GM11168 (cell line): ENCODE measurements around the gene RNF10.
"Not testable (repeated sequence)": the region's sequence is repeated elsewhere in the genome, so short reads cannot be mapped to it uniquely, and the experiment has no call there.

Source experiments
- in situ Hi-C: fragments of 300-500 bp; cut with MboI; formaldehyde crosslinking; loops from one replicate; pipeline ENCODE4 v1.12.0; 2022; ENCODE audit warnings: low sequenced_read_pairs; ENCODE audit not compliant: unreplicated experiment

RNF10 gene

DNA sequence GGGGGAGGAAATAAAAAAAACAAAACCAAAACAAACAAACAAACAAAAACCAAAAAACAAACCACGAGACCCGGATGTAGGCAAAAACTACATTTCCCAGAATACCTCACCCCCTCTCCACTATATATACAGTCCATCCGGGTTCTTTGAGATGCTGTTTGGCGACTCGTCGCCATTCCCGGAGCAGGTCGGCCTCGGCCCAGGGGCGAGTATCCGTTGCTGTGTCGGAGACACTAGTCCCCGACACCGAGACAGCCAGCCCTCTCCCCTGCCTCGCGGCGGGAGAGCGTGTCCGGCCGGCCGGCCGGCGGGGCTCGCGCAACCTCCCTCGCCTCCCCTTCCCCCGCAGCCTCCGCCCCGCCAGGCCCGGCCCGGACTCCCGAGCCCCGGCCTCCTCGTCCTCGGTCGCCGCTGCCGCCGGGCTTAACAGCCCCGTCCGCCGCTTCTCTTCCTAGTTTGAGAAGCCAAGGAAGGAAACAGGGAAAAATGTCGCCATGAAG is at the start of gene RNF10:
Gene RNF10 (plus strand): TSS at position 154 of the 500 bp plus-strand sequence. CDS start 456 bp downstream, outside the sequence.
- in situ Hi-C loops = no loop called here

- in situ Hi-C loops = no loop called here
Measured at GRCh38 chr12:120485961-120486881, 47.9 kb upstream of the RNF10 start.

DNA sequence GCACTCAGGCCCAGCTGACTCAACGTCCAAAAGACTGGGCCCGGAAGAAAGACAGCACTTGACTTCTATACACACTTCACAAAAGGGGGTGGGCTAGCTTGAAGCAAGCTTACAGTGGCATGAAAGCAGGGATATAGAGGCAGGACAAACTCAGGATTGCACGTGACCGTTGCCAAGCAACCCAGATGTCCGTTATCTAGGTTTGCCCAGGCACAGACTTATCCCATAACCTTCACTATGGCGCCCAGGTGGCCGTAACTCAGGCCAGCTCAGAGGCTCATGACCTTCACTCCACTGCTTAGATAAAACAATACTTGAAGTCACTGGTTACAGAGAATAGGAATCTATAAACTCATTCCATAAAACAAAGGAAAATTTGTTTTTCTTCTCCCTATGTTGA is 46.6 kb upstream of the RNF10 start:
- in situ Hi-C loops = not testable (repeated sequence)

GRCh38 chr12:120488057-120488640 is 46.0 kb upstream of the RNF10 start:
- in situ Hi-C loops = no loop called here

- in situ Hi-C loops = no loop called here
Measured at GRCh38 chr12:120489018-120489417, 45.1 kb upstream of the RNF10 start.

GRCh38 chr12:120490325-120490724 is 43.8 kb upstream of the RNF10 start:
- in situ Hi-C loops = no loop called here

GRCh38 chr12:120490833-120491512 is 43.2 kb upstream of the RNF10 start:
- in situ Hi-C loops = no loop called here

- in situ Hi-C loops = no loop called here
Measured at GRCh38 chr12:120495186-120495730, 38.9 kb upstream of the RNF10 start.

- in situ Hi-C loops = no loop called here
Measured at GRCh38 chr12:120495731-120496412, 38.3 kb upstream of the RNF10 start, which contains the start of gene DYNLL1. DYNLL1 (plus strand) TSS chr12:120496113; CDS start chr12:120496422, 309 bp downstream.

- in situ Hi-C loops = no loop called here
Measured at GRCh38 chr12:120496413-120497340, 37.5 kb upstream of the RNF10 start.

- in situ Hi-C loops = no loop called here
Measured at GRCh38 chr12:120497524-120498150, 36.5 kb upstream of the RNF10 start.

- in situ Hi-C loops = no loop called here
Measured at GRCh38 chr12:120498870-120499515, 35.2 kb upstream of the RNF10 start.

- in situ Hi-C loops = no loop called here
Measured at GRCh38 chr12:120500581-120500980, 33.6 kb upstream of the RNF10 start.

- in situ Hi-C loops = no loop called here
Measured at GRCh38 chr12:120504587-120504986, 29.6 kb upstream of the RNF10 start.

DNA sequence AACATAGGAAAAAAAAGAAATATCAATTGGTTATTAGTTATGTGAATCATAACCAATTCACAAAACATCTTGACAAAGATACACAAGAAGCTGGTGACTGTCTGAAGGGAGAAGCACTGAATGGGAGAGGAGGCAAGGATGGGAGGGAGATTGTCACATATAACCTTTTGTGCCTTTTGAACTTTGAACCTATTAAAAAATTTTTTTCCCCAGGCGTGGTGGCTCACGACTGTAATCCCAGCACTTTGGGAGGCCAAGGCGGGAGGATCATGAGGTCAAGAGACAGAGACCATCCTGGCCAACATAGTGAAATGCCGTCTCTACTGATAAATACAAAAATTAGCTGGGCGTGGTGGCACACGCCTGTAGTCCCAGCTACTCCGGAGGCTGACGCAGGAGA is 25.6 kb upstream of the RNF10 start:
- in situ Hi-C loops = no loop called here

- in situ Hi-C loops = no loop called here
Measured at GRCh38 chr12:120514002-120514401, 20.2 kb upstream of the RNF10 start.

DNA sequence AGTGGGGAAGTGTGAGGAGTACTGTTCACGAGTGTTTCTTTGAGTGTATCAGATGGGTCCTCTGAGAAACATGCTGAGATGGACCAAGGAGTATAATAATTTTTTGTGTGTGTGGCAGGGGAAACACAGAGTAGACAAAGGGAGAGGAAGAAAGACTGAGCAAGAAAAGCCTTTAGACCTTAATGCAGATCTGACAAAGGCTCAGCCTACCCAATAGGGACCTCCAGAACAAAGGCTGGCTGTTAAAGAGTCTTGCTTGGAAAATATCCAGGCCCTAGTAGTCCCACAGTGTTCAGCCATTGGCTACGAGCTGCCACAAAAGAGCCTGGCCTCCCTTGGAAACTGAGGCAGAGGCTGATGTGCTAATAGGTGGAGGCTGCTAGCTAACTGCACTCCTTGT is 18.7 kb upstream of the RNF10 start:
- in situ Hi-C loops = no loop called here

- in situ Hi-C loops = not testable (repeated sequence)
Measured at GRCh38 chr12:120519324-120519723, 14.8 kb upstream of the RNF10 start.
